Stimulated activated CD4-positive, alpha-beta T cell treated with anti-CD3 and anti-CD28 coated beads, Interleukin-15, amount 100 ng/mL, for 48 hours (primary cell): Measurements from ENCODE around the gene PHTF2.
"Not testable (repeated sequence)": the region's sequence is repeated elsewhere in the genome, so short reads cannot be mapped to it uniquely, and the experiment has no call there.

Experiments
- DNase-seq, 2 donors: peaks; one replicate each; pipeline ENCODE4 v3.0.0-alpha.2; 2020; ENCODE audit warnings: low read depth in 2 of 2

Gene PHTF2

GRCh38 chr7:77798394-77799077 lies at the start of gene PHTF2, which contains the start of gene TMEM60:
TSS of gene PHTF2 (plus strand) at chr7:77798773.
TSS of gene TMEM60 (minus strand) at chr7:77798434. CDS start at chr7:77794373, 4,061 bp downstream.
- peak; percentile 88 to 89 for DNase-seq

GRCh38 chr7:77752016-77752415 lies 46.6 kb upstream of the PHTF2 start:
- no peak for DNase-seq

- DNase-seq = no peak
Measured at GRCh38 chr7:77753173-77753572, 45.4 kb upstream of the PHTF2 start.

- DNase-seq = no peak
Measured at GRCh38 chr7:77757589-77757988, 41.0 kb upstream of the PHTF2 start.

GRCh38 chr7:77759294-77759889 lies 39.2 kb upstream of the PHTF2 start:
- DNase-seq = peak; percentile 31 to 59

- DNase-seq = no peak
Measured at GRCh38 chr7:77760809-77761453, 37.6 kb upstream of the PHTF2 start.

- DNase-seq = no peak
Measured at GRCh38 chr7:77765481-77765880, 33.1 kb upstream of the PHTF2 start.

- no peak for DNase-seq
Measured at GRCh38 chr7:77765906-77766800, 32.4 kb upstream of the PHTF2 start.

- DNase-seq = no peak
Measured at GRCh38 chr7:77766801-77767605, 31.6 kb upstream of the PHTF2 start.

GRCh38 chr7:77770316-77770715 lies 28.3 kb upstream of the PHTF2 start:
- no peak for DNase-seq

- DNase-seq = no peak
Measured at GRCh38 chr7:77771901-77772300, 26.7 kb upstream of the PHTF2 start.

- no peak for DNase-seq
Measured at GRCh38 chr7:77778535-77778934, 20.0 kb upstream of the PHTF2 start.

GRCh38 chr7:77782383-77782782 lies 16.2 kb upstream of the PHTF2 start:
- DNase-seq = no peak

GRCh38 chr7:77783111-77783510 lies 15.5 kb upstream of the PHTF2 start:
- DNase-seq = no peak

- no peak for DNase-seq
Measured at GRCh38 chr7:77783545-77783944, 15.0 kb upstream of the PHTF2 start.

GRCh38 chr7:77784426-77784825 lies 14.1 kb upstream of the PHTF2 start:
- not testable (repeated sequence) for DNase-seq

- no peak for DNase-seq
Measured at GRCh38 chr7:77786018-77786417, 12.6 kb upstream of the PHTF2 start.

GRCh38 chr7:77786741-77787140 lies 11.8 kb upstream of the PHTF2 start:
- no peak for DNase-seq

- DNase-seq = no peak
Measured at GRCh38 chr7:77788327-77788902, 10.2 kb upstream of the PHTF2 start.

GRCh38 chr7:77791336-77791735 lies 7.2 kb upstream of the PHTF2 start:
- DNase-seq = no peak

- DNase-seq = no peak
Measured at GRCh38 chr7:77791956-77792355, 6.6 kb upstream of the PHTF2 start.
